D721Med (cell line): Measurements from ENCODE around the gene ADAMTS17.

Experiments used
- DNase-seq: peaks from one replicate; pipeline ENCODE4 v3.0.0; 2011; ENCODE audit warnings: low spot score; ENCODE audit not compliant: insufficient read length
- FAIRE-seq: peaks from 2 replicates; lab custom pipeline; 2011; peaks lifted over from hg19 to GRCh38; lab: Jason Lieb, UNC
- CTCF ChIP-seq: IDR thresholded peaks from 2 replicates; pipeline ENCODE4 v1.5.1; 2012; ENCODE audit warnings: mild to moderate bottlenecking, control low read depth; ENCODE audit not compliant: insufficient read depth; ENCODE audit errors: missing control alignments

The ADAMTS17 gene

GRCh38 chr15:100059521-100059920 lies 282.3 kb downstream of the ADAMTS17 start:
- DNase-seq (no peak), FAIRE-seq (no peak)
- no peak for TF ChIP-seq CTCF

DNA sequence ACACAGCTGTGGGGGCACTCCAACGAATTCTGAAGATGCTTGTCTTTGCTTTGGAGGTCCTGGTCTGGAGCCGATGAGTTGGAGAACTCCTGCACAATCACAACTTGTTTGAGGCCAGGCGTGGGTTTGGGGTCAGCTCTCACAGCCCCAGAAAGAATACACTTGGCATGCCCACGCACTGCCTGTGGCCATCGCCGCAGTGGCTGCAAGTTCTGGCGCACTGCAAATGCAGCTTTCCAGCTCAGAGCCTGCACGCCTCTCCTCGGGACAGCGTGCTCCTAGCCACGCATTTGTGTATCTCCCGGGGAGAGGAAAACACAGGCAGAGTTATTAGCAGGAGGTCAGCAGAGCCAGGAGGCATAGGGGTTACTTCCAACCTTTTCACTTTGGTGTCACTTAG lies 282.7 kb downstream of the ADAMTS17 start:
- no peak for DNase-seq
- no peak for TF ChIP-seq CTCF
- no peak for FAIRE-seq

- no peak for TF ChIP-seq CTCF
- FAIRE-seq = no peak
- no peak for DNase-seq
Measured at GRCh38 chr15:100058458-100058857, 283.3 kb downstream of the ADAMTS17 start.

- FAIRE-seq (no peak), DNase-seq (no peak)
- TF ChIP-seq CTCF = no peak
Measured at GRCh38 chr15:100057281-100057680, 284.5 kb downstream of the ADAMTS17 start.

GRCh38 chr15:100056411-100057072 lies 285.2 kb downstream of the ADAMTS17 start:
- no peak for FAIRE-seq
- no peak for DNase-seq
- no peak for TF ChIP-seq CTCF

DNA sequence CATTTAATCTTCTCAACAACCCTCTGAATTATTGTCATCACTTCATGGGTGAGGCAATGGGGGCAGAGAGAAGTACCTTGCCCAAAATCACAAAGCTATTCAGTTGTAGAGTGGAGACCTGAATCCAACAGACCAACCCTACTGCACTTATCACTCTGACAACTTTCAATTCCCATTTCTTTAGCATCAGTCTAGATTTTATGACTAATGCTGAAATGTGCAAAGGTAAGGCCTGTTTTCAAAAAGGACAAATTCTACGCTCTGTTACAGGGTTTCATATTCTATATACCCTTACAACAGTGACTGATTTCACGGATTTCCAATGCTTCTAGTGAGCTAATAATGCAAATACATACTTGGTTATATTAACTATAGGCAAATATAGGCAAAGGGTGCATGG lies 286.0 kb downstream of the ADAMTS17 start:
- DNase-seq (no peak), FAIRE-seq (no peak)
- no peak for TF ChIP-seq CTCF

DNA sequence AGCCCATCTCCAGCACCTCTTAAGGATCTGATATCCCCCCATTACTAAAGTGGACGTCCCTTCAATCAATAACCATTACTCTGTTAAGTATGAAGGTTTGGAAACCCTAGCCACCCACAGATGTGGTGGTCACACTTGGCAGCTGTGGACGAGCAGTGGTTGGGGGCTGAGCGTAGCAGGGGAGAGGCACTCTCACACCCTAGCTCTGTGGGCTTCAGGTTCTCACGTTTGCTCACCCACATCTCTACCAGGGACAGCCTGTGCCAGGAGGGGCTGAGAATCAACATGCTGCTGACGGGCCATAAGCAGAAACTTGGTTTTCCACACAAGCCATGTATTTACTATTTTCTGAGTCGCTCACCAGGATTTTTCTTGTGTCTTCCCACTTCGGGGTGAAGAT lies 287.2 kb downstream of the ADAMTS17 start:
- FAIRE-seq (no peak), DNase-seq (no peak)
- TF ChIP-seq CTCF = no peak
